HG03460 (cell line): ENCODE data around the gene DGKB.

Experiments used
- ATAC-seq: cut with Tn5 transposase; IDR thresholded peaks from one replicate; pipeline ENCODE4 v1.9.1; 2021; ENCODE audit not compliant: unreplicated experiment

The DGKB gene

GRCh38 chr7:14861456-14861855, 41.1 kb downstream of the DGKB start:
- no peak for ATAC-seq

GRCh38 chr7:14859267-14859666, 43.3 kb downstream of the DGKB start:
- ATAC-seq: no peak

GRCh38 chr7:14858866-14859265, 43.7 kb downstream of the DGKB start:
- no peak for ATAC-seq

- ATAC-seq: no peak
Observed at GRCh38 chr7:14858410-14858809, 44.1 kb downstream of the DGKB start.

GRCh38 chr7:14855033-14855794, 47.3 kb downstream of the DGKB start:
- ATAC-seq: no peak

GRCh38 chr7:14854471-14854870, 48.1 kb downstream of the DGKB start:
- no peak for ATAC-seq

- ATAC-seq: no peak
Observed at GRCh38 chr7:14851610-14852009, 50.9 kb downstream of the DGKB start.

GRCh38 chr7:14850039-14850438, 52.5 kb downstream of the DGKB start:
- ATAC-seq: no peak

- no peak for ATAC-seq
Observed at GRCh38 chr7:14846405-14846804, 56.1 kb downstream of the DGKB start.

- no peak for ATAC-seq
Observed at GRCh38 chr7:14843755-14844154, 58.8 kb downstream of the DGKB start.

GRCh38 chr7:14842523-14842922, 60.0 kb downstream of the DGKB start:
- ATAC-seq: no peak

GRCh38 chr7:14841869-14842268, 60.7 kb downstream of the DGKB start:
- ATAC-seq: no peak

- no peak for ATAC-seq
Observed at GRCh38 chr7:14841086-14841485, 61.5 kb downstream of the DGKB start.

GRCh38 chr7:14839307-14839706, 63.2 kb downstream of the DGKB start:
- ATAC-seq: no peak

GRCh38 chr7:14837216-14837615, 65.3 kb downstream of the DGKB start:
- ATAC-seq: no peak

- no peak for ATAC-seq
Observed at GRCh38 chr7:14836571-14837189, 65.9 kb downstream of the DGKB start.

GRCh38 chr7:14836006-14836405, 66.5 kb downstream of the DGKB start:
- ATAC-seq: no peak

- ATAC-seq: no peak
Observed at GRCh38 chr7:14835384-14835783, 67.2 kb downstream of the DGKB start.

GRCh38 chr7:14834883-14835282, 67.7 kb downstream of the DGKB start:
- no peak for ATAC-seq

GRCh38 chr7:14834456-14834855, 68.1 kb downstream of the DGKB start:
- ATAC-seq: no peak

- no peak for ATAC-seq
Observed at GRCh38 chr7:14833707-14834106, 68.8 kb downstream of the DGKB start.

- no peak for ATAC-seq
Observed at GRCh38 chr7:14828053-14828452, 74.5 kb downstream of the DGKB start.

- no peak for ATAC-seq
Observed at GRCh38 chr7:14826426-14826825, 76.1 kb downstream of the DGKB start.
